Central memory CD8-positive, alpha-beta T cell (primary cell): ENCODE measurements around the gene ZSCAN12.
A peak's percentile ranks its signal among the peaks of the same experiment; 100 is the strongest.

Source experiments
- ATAC-seq: fragments of 150-1000 bp; cut with Tn5 transposase; replicated peaks from 2 replicates; pipeline ENCODE4 v1.10.0; 2022; ENCODE audit warnings: mild to moderate bottlenecking, moderate FRiP score, moderate number of reproducible peaks; ENCODE audit not compliant: poor library complexity, severe bottlenecking; ENCODE audit errors: extremely low read depth
- DNase-seq, 2 donors: peaks; one replicate each; pipeline ENCODE4 v3.0.0; 2021; ENCODE audit warnings: low spot score in 2 of 2
- H3K27ac Mint-ChIP-seq: one replicate; pipeline ENCODE4 v1.8.0; 2022; ENCODE audit warnings: low read depth, mild to moderate bottlenecking, moderate library complexity, mixed read lengths
- H3K27me3 Mint-ChIP-seq: one replicate; pipeline ENCODE4 v1.8.0; 2022; ENCODE audit warnings: mixed read lengths
- H3K36me3 Mint-ChIP-seq: one replicate; pipeline ENCODE4 v1.8.0; 2022; ENCODE audit warnings: mild to moderate bottlenecking, moderate library complexity, mixed read lengths; ENCODE audit not compliant: insufficient read depth
- H3K4me1 Mint-ChIP-seq: one replicate; pipeline ENCODE4 v1.8.0; 2022; ENCODE audit warnings: mixed read lengths
- H3K4me3 Mint-ChIP-seq: one replicate; pipeline ENCODE4 v1.8.0; 2022; ENCODE audit warnings: mild to moderate bottlenecking, moderate library complexity, mixed read lengths
- H3K9me3 Mint-ChIP-seq: one replicate; pipeline ENCODE4 v1.8.0; 2022; ENCODE audit warnings: mixed read lengths

ZSCAN12 gene

GRCh38 chr6:28357036-28357435, 42.5 kb downstream of the ZSCAN12 start:
- no peak for ATAC-seq
- no peaks in the 10 kb centered on the region for H3K9me3 Mint-ChIP-seq
- peaks cover 17% of the 10 kb centered on the region for H3K4me1 Mint-ChIP-seq
- peak overlapping the region; percentile 27 for H3K4me3 Mint-ChIP-seq
- no peaks in the 10 kb centered on the region for H3K27me3 Mint-ChIP-seq
- H3K36me3 Mint-ChIP-seq, result peaks cover 4% of the 10 kb centered on the region
- H3K27ac Mint-ChIP-seq, result no peak overlapping the region
- DNase-seq, result no peak

- ATAC-seq, result no peak
- Mint-ChIP-seq H3K4me1 (peaks cover 21% of the 10 kb centered on the region), H3K27me3 (no peaks in the 10 kb centered on the region), H3K4me3 (peak overlapping the region; percentile 27), H3K36me3 (peaks cover 4% of the 10 kb centered on the region), H3K9me3 (no peaks in the 10 kb centered on the region), H3K27ac (no peak overlapping the region)
- DNase-seq, result no peak
Measured at GRCh38 chr6:28356666-28357020, 42.9 kb downstream of the ZSCAN12 start.

- ATAC-seq (peak; percentile 75), DNase-seq (peak; percentile 39 to 52)
- Mint-ChIP-seq H3K9me3 (no peaks in the 10 kb centered on the region), H3K4me1 (peaks cover 27% of the 10 kb centered on the region), H3K27ac (peak overlapping the region; percentile 77), H3K36me3 (peaks cover 6% of the 10 kb centered on the region), H3K27me3 (no peaks in the 10 kb centered on the region), H3K4me3 (peak overlapping the region; percentile 86)
Measured at GRCh38 chr6:28355743-28356665, 43.5 kb downstream of the ZSCAN12 start.

GRCh38 chr6:28354688-28355554, 44.6 kb downstream of the ZSCAN12 start:
- peak overlapping the region; percentile 77 for H3K27ac Mint-ChIP-seq
- no peaks in the 10 kb centered on the region for H3K9me3 Mint-ChIP-seq
- DNase-seq (no peak), ATAC-seq (no peak)
- H3K27me3 Mint-ChIP-seq, result no peaks in the 10 kb centered on the region
- H3K4me1 Mint-ChIP-seq, result peaks cover 37% of the 10 kb centered on the region
- H3K36me3 Mint-ChIP-seq, result peaks cover 4% of the 10 kb centered on the region
- H3K4me3 Mint-ChIP-seq, result peak overlapping the region; percentile 86

- H3K27ac Mint-ChIP-seq, result no peak overlapping the region
- no peak for ATAC-seq
- no peaks in the 10 kb centered on the region for H3K27me3 Mint-ChIP-seq
- H3K4me3 Mint-ChIP-seq, result no peak overlapping the region
- H3K4me1 Mint-ChIP-seq, result peaks cover 45% of the 10 kb centered on the region
- no peak for DNase-seq
- no peaks in the 10 kb centered on the region for H3K9me3 Mint-ChIP-seq
- H3K36me3 Mint-ChIP-seq, result peaks cover 8% of the 10 kb centered on the region
Measured at GRCh38 chr6:28353981-28354676, 45.4 kb downstream of the ZSCAN12 start.

GRCh38 chr6:28353356-28353755, 46.2 kb downstream of the ZSCAN12 start:
- Mint-ChIP-seq H3K4me3 (no peak overlapping the region), H3K4me1 (peaks cover 45% of the 10 kb centered on the region)

GRCh38 chr6:28351493-28351925, 48.0 kb downstream of the ZSCAN12 start:
- peak overlapping the region; percentile 97 for H3K27ac Mint-ChIP-seq
- peaks cover 8% of the 10 kb centered on the region for H3K36me3 Mint-ChIP-seq

More at GRCh38 chr6:28353356-28353755, 46.2 kb downstream of the ZSCAN12 start:
- ATAC-seq (no peak), DNase-seq (no peak)
- Mint-ChIP-seq H3K27ac (no peak overlapping the region), H3K9me3 (no peaks in the 10 kb centered on the region), H3K36me3 (peaks cover 8% of the 10 kb centered on the region), H3K27me3 (peaks cover under 1% of the 10 kb centered on the region)

GRCh38 chr6:28351087-28351486, 48.5 kb downstream of the ZSCAN12 start:
- no peak for DNase-seq
- Mint-ChIP-seq H3K4me1 (peaks cover 42% of the 10 kb centered on the region), H3K27me3 (peaks cover 19% of the 10 kb centered on the region), H3K9me3 (no peaks in the 10 kb centered on the region), H3K27ac (peak overlapping the region; percentile 97), H3K36me3 (peaks cover 8% of the 10 kb centered on the region), H3K4me3 (peak overlapping the region; percentile 99)
- no peak for ATAC-seq

More at GRCh38 chr6:28351493-28351925, 48.0 kb downstream of the ZSCAN12 start:
- ATAC-seq (no peak), DNase-seq (no peak)
- Mint-ChIP-seq H3K9me3 (no peaks in the 10 kb centered on the region), H3K27me3 (peaks cover 19% of the 10 kb centered on the region), H3K4me1 (peaks cover 45% of the 10 kb centered on the region), H3K4me3 (peak overlapping the region; percentile 99)

- ATAC-seq, result peak; percentile 98
- Mint-ChIP-seq H3K27me3 (peaks cover 19% of the 10 kb centered on the region), H3K4me3 (peak within 1 kb of the TSS; percentile 99), H3K4me1 (peaks cover 34% of the 10 kb centered on the region), H3K36me3 (peaks cover 6% of the 10 kb centered on the region), H3K27ac (peak within 1 kb of the TSS; percentile 97), H3K9me3 (no peaks in the 10 kb centered on the region)
- peak; percentile 59 for DNase-seq
Measured at GRCh38 chr6:28349892-28350737, 49.4 kb downstream of the ZSCAN12 start, which contains the start of gene ZKSCAN3. TSS of gene ZKSCAN3 (plus strand) at chr6:28349947. CDS start at chr6:28359587, 9,640 bp downstream.

GRCh38 chr6:28349344-28349891, 50.1 kb downstream of the ZSCAN12 start:
- Mint-ChIP-seq H3K4me3 (peak overlapping the region; percentile 99), H3K4me1 (peaks cover 34% of the 10 kb centered on the region), H3K36me3 (peaks cover 6% of the 10 kb centered on the region), H3K9me3 (no peaks in the 10 kb centered on the region), H3K27me3 (peaks cover 24% of the 10 kb centered on the region), H3K27ac (peak overlapping the region; percentile 97)
- ATAC-seq, result no peak
- DNase-seq, result no peak

- Mint-ChIP-seq H3K9me3 (no peaks in the 10 kb centered on the region), H3K27me3 (peaks cover 40% of the 10 kb centered on the region), H3K36me3 (peaks cover 6% of the 10 kb centered on the region), H3K4me3 (no peak overlapping the region), H3K4me1 (peaks cover 28% of the 10 kb centered on the region), H3K27ac (no peak overlapping the region)
- no peak for DNase-seq
- no peak for ATAC-seq
Measured at GRCh38 chr6:28347119-28347518, 52.4 kb downstream of the ZSCAN12 start.
